Gastroesophageal sphincter (tissue), 3 donors: ENCODE measurements around the gene VWA8.

ENCODE experiments used
- CTCF ChIP-seq, 4 experiments: fragments of 200-600 bp in 2 of 4; fragments of 450-650 bp in 2 of 4; sonication (generic) in 1 of 4; IDR thresholded peaks; one replicate each; pipeline ENCODE4 v1.5.1; 2017 to 2019; ENCODE audit warnings: antibody characterized with exemption in 4 of 4, mild to moderate bottlenecking in 2 of 4, moderate library complexity in 2 of 4
- POLR2A ChIP-seq, 2 donors: fragments of 450-650 bp; IDR thresholded peaks; one replicate each; pipeline ENCODE4 v1.6.1; 2017; ENCODE audit warnings: antibody characterized with exemption in 2 of 2, mild to moderate bottlenecking in 2 of 2, moderate library complexity in 1 of 2
- POLR2AphosphoS5 ChIP-seq: sonication (generic); formaldehyde crosslinking; IDR thresholded peaks from one replicate; pipeline ENCODE4 v1.6.1; 2017; ENCODE audit warnings: antibody characterized with exemption

- TF ChIP-seq CTCF (IDR thresholded peaks at IDR 0.05) (no peak), POLR2A (IDR thresholded peaks at IDR 0.05) (no peak), POLR2AphosphoS5 (no peak)
Observed at GRCh38 chr13:41548031-41548430, 412.9 kb downstream of the VWA8 start.
